Measurements from ENCODE around the gene IL1R2. TPM values are rescaled to one million over a fixed set of nuclear protein-coding genes. Genes with fewer than 3 reads are reported as not detected.

IL1R2 gene
- total and polyA plus RNA-seq, 3 donors from 2014 or later = 2.2 to 3.7 (median 2.7) TPM

- TF ChIP-seq CTCF (IDR thresholded peaks at IDR 0.05) (no peak), POLR2A (IDR thresholded peaks at IDR 0.05) (no peak)
- intact Hi-C loops (cut with DNase I; ENCODE audit: low total_unique reads) = no loop called here
- 54 to 64% methylated on average over 1 of the region's 1 CpG for WGBS, 2 donors
Measured at GRCh38 chr2:101976891-101977290, 14.9 kb upstream of the IL1R2 start.

GRCh38 chr2:101980368-101980767 is 11.4 kb upstream of the IL1R2 start:
- Histone ChIP-seq H3K4me1 (no peaks in the 10 kb centered on the region), H3K36me3 (ENCODE audit: low read depth, missing control alignments) (no peaks in the 10 kb centered on the region), H3K4me3 (no peak overlapping the region), H3K9me3 (no peaks in the 10 kb centered on the region), H3K27me3 (no peaks in the 10 kb centered on the region), H3K27ac (no peak overlapping the region)
- TF ChIP-seq CTCF (IDR thresholded peaks at IDR 0.05) (no peak), POLR2A (IDR thresholded peaks at IDR 0.05) (no peak)
- 93 to 95% methylated on average over 7 of the region's 7 CpGs for WGBS, 2 donors
- intact Hi-C loops (cut with DNase I; ENCODE audit: low total_unique reads) = no loop called here
- DNase-seq = no peak

More at GRCh38 chr2:101976891-101977290, 14.9 kb upstream of the IL1R2 start:
- H3K27me3 ChIP-seq = no peaks in the 10 kb centered on the region
- no peaks in the 10 kb centered on the region for H3K4me1 ChIP-seq
- H3K9me3 ChIP-seq = no peaks in the 10 kb centered on the region
- H3K36me3 ChIP-seq (ENCODE audit: low read depth, missing control alignments) = no peaks in the 10 kb centered on the region
- no peak for DNase-seq
- H3K27ac ChIP-seq = no peak overlapping the region
- H3K4me3 ChIP-seq = no peak overlapping the region

GRCh38 chr2:101981066-101981465 is 10.7 kb upstream of the IL1R2 start:
- no peaks in the 10 kb centered on the region for H3K27me3 ChIP-seq
- DNase-seq = no peak
- H3K36me3 ChIP-seq (ENCODE audit: low read depth, missing control alignments) = no peaks in the 10 kb centered on the region
- no peaks in the 10 kb centered on the region for H3K4me1 ChIP-seq
- no peaks in the 10 kb centered on the region for H3K9me3 ChIP-seq
- H3K4me3 ChIP-seq = no peak overlapping the region
- H3K27ac ChIP-seq = no peak overlapping the region
- WGBS, 2 donors = 91 to 100% methylated on average over 2 to 5 of the region's 5 CpGs
- intact Hi-C loops (cut with DNase I; ENCODE audit: low total_unique reads) = no loop called here
- TF ChIP-seq POLR2A (IDR thresholded peaks at IDR 0.05) (no peak), CTCF (IDR thresholded peaks at IDR 0.05) (no peak)

GRCh38 chr2:101981504-101981903 is 10.3 kb upstream of the IL1R2 start:
- no peak overlapping the region for H3K27ac ChIP-seq
- intact Hi-C loops (cut with DNase I; ENCODE audit: low total_unique reads) = no loop called here
- WGBS, 2 donors = 86 to 94% methylated on average over 4 of the region's 4 CpGs

More at GRCh38 chr2:101981504-101981903, 10.3 kb upstream of the IL1R2 start:
- TF ChIP-seq POLR2A (IDR thresholded peaks at IDR 0.05) (no peak), CTCF (IDR thresholded peaks at IDR 0.05) (no peak)
- H3K4me3 ChIP-seq = no peak overlapping the region
- no peaks in the 10 kb centered on the region for H3K27me3 ChIP-seq
- no peak for DNase-seq
- H3K9me3 ChIP-seq = no peaks in the 10 kb centered on the region
- H3K36me3 ChIP-seq (ENCODE audit: low read depth, missing control alignments) = no peaks in the 10 kb centered on the region
- H3K4me1 ChIP-seq = no peaks in the 10 kb centered on the region

Data from testis (tissue), 3 donors.